Measurements from ENCODE around the gene MTAP. TPM values are rescaled to one million over a fixed set of nuclear protein-coding genes. Genes with fewer than 3 reads are reported as not detected.
A peak's percentile ranks its signal among the peaks of the same experiment; 100 is the strongest.

MTAP gene
- total RNA-seq, 1 donor: 30.4 TPM

GRCh38 chr9:21976334-21976875 lies 174.0 kb downstream of the MTAP start:
- Histone ChIP-seq H4K20me1 (ENCODE audit: insufficient read depth, low read length) (peaks cover 17% of the 10 kb centered on the region), H3K27ac (ENCODE audit: low read depth, low read length) (no peak overlapping the region), H2AFZ (ENCODE audit: low read length) (no peak overlapping the region), H3K4me1 (ENCODE audit: insufficient read depth, low read length) (peaks cover 20% of the 10 kb centered on the region), H3K4me3 (ENCODE audit: insufficient read depth, low read length) (peak overlapping the region; percentile 23), H3K9me3 (ENCODE audit: low read depth, low read length) (no peaks in the 10 kb centered on the region), H3K4me2 (ENCODE audit: insufficient read depth, low read length) (peak overlapping the region; percentile 30), H3K36me3 (ENCODE audit: insufficient read depth, low read length) (no peaks in the 10 kb centered on the region), H3K27me3 (ENCODE audit: insufficient read depth, low read length) (peaks cover 79% of the 10 kb centered on the region), H3K79me2 (ENCODE audit: insufficient read depth, low read length) (peaks cover 2% of the 10 kb centered on the region)
- no peak for TF ChIP-seq CTCF (IDR thresholded peaks at IDR 0.05; ENCODE audit: extremely low read depth, low read depth, low read length)
- DNase-seq (ENCODE audit: insufficient read length, low spot score, missing footprints): no peak

- H3K9me3 ChIP-seq (ENCODE audit: low read depth, low read length): no peaks in the 10 kb centered on the region
- no peak for DNase-seq (ENCODE audit: insufficient read length, low spot score, missing footprints)
- no peak for TF ChIP-seq CTCF (IDR thresholded peaks at IDR 0.05; ENCODE audit: extremely low read depth, low read depth, low read length)
- H4K20me1 ChIP-seq (ENCODE audit: insufficient read depth, low read length): no peaks in the 10 kb centered on the region
- no peak overlapping the region for H3K4me2 ChIP-seq (ENCODE audit: insufficient read depth, low read length)
- no peaks in the 10 kb centered on the region for H3K36me3 ChIP-seq (ENCODE audit: insufficient read depth, low read length)
- peaks cover 20% of the 10 kb centered on the region for H3K27me3 ChIP-seq (ENCODE audit: insufficient read depth, low read length)
- no peak overlapping the region for H3K27ac ChIP-seq (ENCODE audit: low read depth, low read length)
- no peak overlapping the region for H2AFZ ChIP-seq (ENCODE audit: low read length)
- H3K4me3 ChIP-seq (ENCODE audit: insufficient read depth, low read length): no peak overlapping the region
- no peaks in the 10 kb centered on the region for H3K79me2 ChIP-seq (ENCODE audit: insufficient read depth, low read length)
- H3K4me1 ChIP-seq (ENCODE audit: insufficient read depth, low read length): peaks cover under 1% of the 10 kb centered on the region
Measured at GRCh38 chr9:21982391-21982790, 180.0 kb downstream of the MTAP start.

- Histone ChIP-seq H2AFZ (ENCODE audit: low read length) (peak overlapping the region; percentile 6), H4K20me1 (ENCODE audit: insufficient read depth, low read length) (no peaks in the 10 kb centered on the region), H3K79me2 (ENCODE audit: insufficient read depth, low read length) (no peaks in the 10 kb centered on the region), H3K4me1 (ENCODE audit: insufficient read depth, low read length) (peaks cover 7% of the 10 kb centered on the region), H3K27me3 (ENCODE audit: insufficient read depth, low read length) (peaks cover 15% of the 10 kb centered on the region), H3K4me2 (ENCODE audit: insufficient read depth, low read length) (no peak overlapping the region), H3K4me3 (ENCODE audit: insufficient read depth, low read length) (no peak overlapping the region), H3K9me3 (ENCODE audit: low read depth, low read length) (no peaks in the 10 kb centered on the region), H3K36me3 (ENCODE audit: insufficient read depth, low read length) (no peaks in the 10 kb centered on the region), H3K27ac (ENCODE audit: low read depth, low read length) (no peak overlapping the region)
- TF ChIP-seq CTCF (IDR thresholded peaks at IDR 0.05; ENCODE audit: extremely low read depth, low read depth, low read length): no peak
- DNase-seq (ENCODE audit: insufficient read length, low spot score, missing footprints): no peak
Measured at GRCh38 chr9:21982861-21983560, 180.6 kb downstream of the MTAP start.

GRCh38 chr9:21983561-21983935 lies 181.1 kb downstream of the MTAP start:
- Histone ChIP-seq H3K9me3 (ENCODE audit: low read depth, low read length) (no peaks in the 10 kb centered on the region), H3K4me1 (ENCODE audit: insufficient read depth, low read length) (peaks cover 8% of the 10 kb centered on the region), H3K79me2 (ENCODE audit: insufficient read depth, low read length) (no peaks in the 10 kb centered on the region), H3K27me3 (ENCODE audit: insufficient read depth, low read length) (peaks cover 14% of the 10 kb centered on the region), H3K36me3 (ENCODE audit: insufficient read depth, low read length) (no peaks in the 10 kb centered on the region), H4K20me1 (ENCODE audit: insufficient read depth, low read length) (no peaks in the 10 kb centered on the region), H3K27ac (ENCODE audit: low read depth, low read length) (no peak overlapping the region), H3K4me2 (ENCODE audit: insufficient read depth, low read length) (no peak overlapping the region), H3K4me3 (ENCODE audit: insufficient read depth, low read length) (no peak overlapping the region), H2AFZ (ENCODE audit: low read length) (no peak overlapping the region)
- no peak for TF ChIP-seq CTCF (IDR thresholded peaks at IDR 0.05; ENCODE audit: extremely low read depth, low read depth, low read length)
- DNase-seq (ENCODE audit: insufficient read length, low spot score, missing footprints): no peak

Measured in osteoblast (primary cell).